Thyroid gland (tissue), 4 donors: ENCODE measurements around the gene NNMT.

ENCODE experiments used
- POLR2A ChIP-seq, 2 donors: fragments of 450-650 bp; IDR thresholded peaks; one replicate each; pipeline ENCODE4 v1.6.1; 2017; ENCODE audit warnings: antibody characterized with exemption in 2 of 2, mild to moderate bottlenecking in 2 of 2, moderate library complexity in 1 of 2
- TF ChIP-seq, protein P1 (sequence below), 6 experiments: fragments of 200-600 bp in 3 of 6; fragments of 450-650 bp in 3 of 6; sonication (generic) in 3 of 6; IDR thresholded peaks; one replicate each; pipeline ENCODE4 v1.5.1; 2016 to 2019; ENCODE audit warnings: antibody characterized with exemption in 6 of 6, mild to moderate bottlenecking in 2 of 6, inconsistent platforms in 1 of 6, moderate library complexity in 1 of 6

- TF ChIP-seq, protein P1, sequence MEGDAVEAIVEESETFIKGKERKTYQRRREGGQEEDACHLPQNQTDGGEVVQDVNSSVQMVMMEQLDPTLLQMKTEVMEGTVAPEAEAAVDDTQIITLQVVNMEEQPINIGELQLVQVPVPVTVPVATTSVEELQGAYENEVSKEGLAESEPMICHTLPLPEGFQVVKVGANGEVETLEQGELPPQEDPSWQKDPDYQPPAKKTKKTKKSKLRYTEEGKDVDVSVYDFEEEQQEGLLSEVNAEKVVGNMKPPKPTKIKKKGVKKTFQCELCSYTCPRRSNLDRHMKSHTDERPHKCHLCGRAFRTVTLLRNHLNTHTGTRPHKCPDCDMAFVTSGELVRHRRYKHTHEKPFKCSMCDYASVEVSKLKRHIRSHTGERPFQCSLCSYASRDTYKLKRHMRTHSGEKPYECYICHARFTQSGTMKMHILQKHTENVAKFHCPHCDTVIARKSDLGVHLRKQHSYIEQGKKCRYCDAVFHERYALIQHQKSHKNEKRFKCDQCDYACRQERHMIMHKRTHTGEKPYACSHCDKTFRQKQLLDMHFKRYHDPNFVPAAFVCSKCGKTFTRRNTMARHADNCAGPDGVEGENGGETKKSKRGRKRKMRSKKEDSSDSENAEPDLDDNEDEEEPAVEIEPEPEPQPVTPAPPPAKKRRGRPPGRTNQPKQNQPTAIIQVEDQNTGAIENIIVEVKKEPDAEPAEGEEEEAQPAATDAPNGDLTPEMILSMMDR (IDR thresholded peaks at IDR 0.05): no peak
- no peak for TF ChIP-seq POLR2A (IDR thresholded peaks at IDR 0.05)
Observed at GRCh38 chr11:114287154-114287553, 9.0 kb upstream of the NNMT start.
